Karpas-422 (cell line): ENCODE data around the gene SUGCT. TPM values are rescaled to one million over a fixed set of nuclear protein-coding genes. Genes with fewer than 3 reads are reported as not detected.
A peak's percentile ranks its signal among the peaks of the same experiment; 100 is the strongest.

Experiments used
- DNase-seq: peaks from one replicate; pipeline ENCODE4 v3.0.0-alpha.2; 2015
- H2AFZ ChIP-seq: fragments of 200-600 bp; sonication (generic); 2 replicates; pipeline ENCODE4 v1.6.1; 2014; ENCODE audit warnings: antibody characterized with exemption, low read length, mixed read lengths
- H3K27ac ChIP-seq: fragments of 200-600 bp; sonication (generic); 2 replicates; pipeline ENCODE4 v1.5.1; 2014; ENCODE audit warnings: mild to moderate bottlenecking, low read length, moderate library complexity
- H3K27me3 ChIP-seq: fragments of 200-600 bp; sonication (generic); 2 replicates; pipeline ENCODE4 v1.6.1; 2014; ENCODE audit warnings: low read length, mixed read lengths
- H3K36me3 ChIP-seq: fragments of 200-600 bp; sonication (generic); 2 replicates; pipeline ENCODE4 v1.6.1; 2014; ENCODE audit warnings: low read length, mixed read lengths; ENCODE audit not compliant: insufficient read depth
- H3K4me1 ChIP-seq: fragments of 200-600 bp; sonication (generic); 2 replicates; pipeline ENCODE4 v1.6.1; 2014; ENCODE audit warnings: mild to moderate bottlenecking, low read length, mixed read lengths
- H3K4me2 ChIP-seq: fragments of 200-600 bp; sonication (generic); 2 replicates; pipeline ENCODE4 v1.6.1; 2014; ENCODE audit warnings: low read length, low read depth, mild to moderate bottlenecking; ENCODE audit not compliant: poor library complexity, severe bottlenecking
- H3K4me3 ChIP-seq: fragments of 200-600 bp; sonication (generic); 2 replicates; pipeline ENCODE4 v1.5.1; 2014; ENCODE audit warnings: mild to moderate bottlenecking, antibody characterized with exemption, low read length, mixed read lengths
- H3K79me2 ChIP-seq: fragments of 200-600 bp; sonication (generic); 2 replicates; pipeline ENCODE4 v1.6.1; 2014; ENCODE audit warnings: mild to moderate bottlenecking, low read length, mixed read lengths
- H3K9ac ChIP-seq: fragments of 200-600 bp; sonication (generic); 2 replicates; pipeline ENCODE4 v1.6.0; 2014; ENCODE audit warnings: low read length
- H3K9me2 ChIP-seq: fragments of 200-600 bp; sonication (generic), shearing (Covaris generic); replicated peaks from 2 replicates; pipeline ENCODE4 v1.6.0; 2014; ENCODE audit warnings: mild to moderate bottlenecking, low read length, moderate library complexity; ENCODE audit not compliant: insufficient read depth
- H3K9me3 ChIP-seq: fragments of 300-700, 200-600 bp; sonication (generic); 2 replicates; pipeline ENCODE4 v1.6.1; 2014; ENCODE audit warnings: low read length, mixed read lengths
- H4K20me1 ChIP-seq: fragments of 200-600 bp; sonication (generic); 2 replicates; pipeline ENCODE4 v1.6.1; 2014; ENCODE audit warnings: mild to moderate bottlenecking, antibody characterized with exemption, low read length, low read depth; ENCODE audit not compliant: insufficient read depth
- total RNA-seq: library from RNA; depleted of rRNA; stranded (reverse); fragments of >200 nt; shearing (Covaris generic); gene quantifications from 2 replicates; pipeline ENCODE4 v1.2.3, GENCODE V29; 2014; ENCODE audit warnings: low replicate concordance

SUGCT gene
- total RNA-seq, 1 experiment from 2014 or later = 0.48 TPM

GRCh38 chr7:40675741-40676140 lies 540.9 kb downstream of the SUGCT start:
- H3K9me2 ChIP-seq = no peaks in the 10 kb centered on the region
- H3K36me3 ChIP-seq = no peaks in the 10 kb centered on the region
- no peaks in the 10 kb centered on the region for H3K79me2 ChIP-seq
- H3K27me3 ChIP-seq = no peaks in the 10 kb centered on the region
- H3K27ac ChIP-seq = no peak overlapping the region
- no peak overlapping the region for H2AFZ ChIP-seq
- no peaks in the 10 kb centered on the region for H4K20me1 ChIP-seq
- H3K4me1 ChIP-seq = no peaks in the 10 kb centered on the region
- no peaks in the 10 kb centered on the region for H3K9me3 ChIP-seq
- no peak overlapping the region for H3K4me3 ChIP-seq
- H3K9ac ChIP-seq = no peak overlapping the region
- H3K4me2 ChIP-seq = no peak overlapping the region
- DNase-seq = no peak

GRCh38 chr7:40676221-40676620 lies 541.4 kb downstream of the SUGCT start:
- DNase-seq = no peak
- Histone ChIP-seq H2AFZ (no peak overlapping the region), H3K9me2 (no peaks in the 10 kb centered on the region), H3K79me2 (no peaks in the 10 kb centered on the region), H3K9me3 (no peaks in the 10 kb centered on the region), H3K36me3 (no peaks in the 10 kb centered on the region), H3K27ac (no peak overlapping the region), H3K4me1 (no peaks in the 10 kb centered on the region), H3K4me2 (no peak overlapping the region), H3K9ac (no peak overlapping the region), H4K20me1 (no peaks in the 10 kb centered on the region), H3K27me3 (no peaks in the 10 kb centered on the region), H3K4me3 (no peak overlapping the region)

GRCh38 chr7:40680657-40681056 lies 545.9 kb downstream of the SUGCT start:
- no peaks in the 10 kb centered on the region for H3K9me3 ChIP-seq
- no peak overlapping the region for H3K9ac ChIP-seq
- no peak overlapping the region for H3K4me3 ChIP-seq
- H3K36me3 ChIP-seq = no peaks in the 10 kb centered on the region
- DNase-seq = peak; percentile 53
- no peak overlapping the region for H3K27ac ChIP-seq
- H3K27me3 ChIP-seq = no peaks in the 10 kb centered on the region
- no peak overlapping the region for H2AFZ ChIP-seq
- H4K20me1 ChIP-seq = no peaks in the 10 kb centered on the region
- no peaks in the 10 kb centered on the region for H3K79me2 ChIP-seq
- no peaks in the 10 kb centered on the region for H3K4me1 ChIP-seq
- no peak overlapping the region for H3K4me2 ChIP-seq
- H3K9me2 ChIP-seq = no peaks in the 10 kb centered on the region

- Histone ChIP-seq H3K4me1 (no peaks in the 10 kb centered on the region), H3K9me3 (no peaks in the 10 kb centered on the region), H3K9ac (no peak overlapping the region), H3K36me3 (no peaks in the 10 kb centered on the region), H3K4me2 (no peak overlapping the region), H3K27me3 (no peaks in the 10 kb centered on the region), H3K79me2 (no peaks in the 10 kb centered on the region), H3K4me3 (no peak overlapping the region), H3K27ac (no peak overlapping the region), H2AFZ (no peak overlapping the region), H4K20me1 (no peaks in the 10 kb centered on the region), H3K9me2 (peaks cover 4% of the 10 kb centered on the region; the same call in 1 of the 2 replicates)
- no peak for DNase-seq
Measured at GRCh38 chr7:40682696-40683095, 547.9 kb downstream of the SUGCT start.

GRCh38 chr7:40694026-40694809 lies 559.4 kb downstream of the SUGCT start:
- no peak for DNase-seq
- no peaks in the 10 kb centered on the region; the same call in 1 of the 2 replicates for H3K27me3 ChIP-seq
- H3K9ac ChIP-seq = no peak overlapping the region
- no peak overlapping the region for H3K4me2 ChIP-seq
- H3K9me2 ChIP-seq = no peaks in the 10 kb centered on the region
- H3K4me3 ChIP-seq = no peak overlapping the region
- no peaks in the 10 kb centered on the region for H3K9me3 ChIP-seq
- H3K79me2 ChIP-seq = no peaks in the 10 kb centered on the region
- no peaks in the 10 kb centered on the region for H3K4me1 ChIP-seq
- no peaks in the 10 kb centered on the region for H3K36me3 ChIP-seq
- no peak overlapping the region for H2AFZ ChIP-seq
- H3K27ac ChIP-seq = no peak overlapping the region
- H4K20me1 ChIP-seq = no peaks in the 10 kb centered on the region

GRCh38 chr7:40694991-40695390 lies 560.2 kb downstream of the SUGCT start:
- Histone ChIP-seq H3K9ac (no peak overlapping the region), H3K4me3 (no peak overlapping the region), H3K4me2 (no peak overlapping the region), H3K9me2 (no peaks in the 10 kb centered on the region), H2AFZ (no peak overlapping the region), H3K27me3 (no peaks in the 10 kb centered on the region; the same call in 1 of the 2 replicates), H3K36me3 (no peaks in the 10 kb centered on the region), H3K9me3 (no peaks in the 10 kb centered on the region), H3K4me1 (no peaks in the 10 kb centered on the region), H4K20me1 (no peaks in the 10 kb centered on the region), H3K27ac (no peak overlapping the region), H3K79me2 (no peaks in the 10 kb centered on the region)
- DNase-seq = no peak

- Histone ChIP-seq H3K9me2 (no peaks in the 10 kb centered on the region), H2AFZ (no peak overlapping the region), H3K4me3 (no peak overlapping the region), H3K27me3 (no peaks in the 10 kb centered on the region; the same call in 1 of the 2 replicates), H3K4me2 (no peak overlapping the region), H3K4me1 (no peaks in the 10 kb centered on the region), H3K27ac (no peak overlapping the region), H3K36me3 (no peaks in the 10 kb centered on the region), H3K9me3 (no peaks in the 10 kb centered on the region), H3K9ac (no peak overlapping the region), H4K20me1 (no peaks in the 10 kb centered on the region), H3K79me2 (no peaks in the 10 kb centered on the region)
- DNase-seq = no peak
Measured at GRCh38 chr7:40697653-40698052, 562.8 kb downstream of the SUGCT start.

- Histone ChIP-seq H3K9me2 (no peaks in the 10 kb centered on the region), H3K9me3 (no peaks in the 10 kb centered on the region), H3K27me3 (no peaks in the 10 kb centered on the region; the same call in 1 of the 2 replicates), H3K36me3 (no peaks in the 10 kb centered on the region), H3K79me2 (no peaks in the 10 kb centered on the region), H3K4me3 (no peak overlapping the region), H3K4me2 (no peak overlapping the region), H4K20me1 (no peaks in the 10 kb centered on the region), H2AFZ (no peak overlapping the region), H3K9ac (no peak overlapping the region), H3K4me1 (no peaks in the 10 kb centered on the region), H3K27ac (no peak overlapping the region)
- no peak for DNase-seq
Measured at GRCh38 chr7:40698214-40698920, 563.6 kb downstream of the SUGCT start.
